B cell (primary cell): ENCODE measurements around the gene NT5C3A.

Experiments used
- EZH2 ChIP-seq: IDR thresholded peaks from 2 replicates; pipeline ENCODE4 v1.6.1; 2012; ENCODE audit warnings: borderline replicate concordance, low read depth, mild to moderate bottlenecking, moderate library complexity, low read length; ENCODE audit not compliant: insufficient read depth, poor library complexity, severe bottlenecking
- TF ChIP-seq, protein P1 (sequence below): fragments of 200-600 bp; IDR thresholded peaks from one replicate; pipeline ENCODE4 v1.8.0; 2022; ENCODE audit warnings: antibody characterized with exemption, mild to moderate bottlenecking

DNA sequence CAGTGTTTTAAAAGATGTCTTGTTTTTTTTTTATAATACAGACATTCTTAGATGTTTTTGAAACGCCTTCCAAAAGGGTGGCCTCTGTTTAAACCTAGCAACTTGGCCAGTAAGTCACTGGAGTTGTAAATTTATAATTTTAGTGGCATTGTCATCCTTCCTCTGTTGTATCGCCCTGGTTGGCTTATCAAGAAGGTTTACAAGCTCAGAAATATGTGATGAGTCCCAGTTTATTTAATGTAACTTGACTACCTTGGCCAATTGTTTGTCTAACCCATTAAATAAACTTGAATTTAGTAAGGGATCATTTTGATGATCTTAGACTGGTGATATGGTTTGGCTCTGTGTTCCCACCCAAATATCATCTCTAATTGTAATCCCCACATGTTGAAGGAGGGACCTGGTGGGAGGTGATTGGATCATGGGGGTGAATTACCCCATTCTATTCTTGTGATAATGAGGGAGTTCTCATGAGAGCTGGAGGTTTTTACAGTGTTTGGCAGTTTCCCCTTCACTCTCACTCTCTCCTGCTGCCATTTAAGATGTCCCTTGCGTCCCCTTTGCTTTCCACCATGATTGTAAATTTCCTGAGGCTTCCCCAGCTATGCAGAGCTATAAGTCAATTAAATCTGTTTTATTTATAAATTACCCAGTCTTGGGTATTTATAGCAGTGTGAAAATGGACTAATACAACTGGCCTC is 13.4 kb upstream of the NT5C3A start:
- TF ChIP-seq, protein P1, sequence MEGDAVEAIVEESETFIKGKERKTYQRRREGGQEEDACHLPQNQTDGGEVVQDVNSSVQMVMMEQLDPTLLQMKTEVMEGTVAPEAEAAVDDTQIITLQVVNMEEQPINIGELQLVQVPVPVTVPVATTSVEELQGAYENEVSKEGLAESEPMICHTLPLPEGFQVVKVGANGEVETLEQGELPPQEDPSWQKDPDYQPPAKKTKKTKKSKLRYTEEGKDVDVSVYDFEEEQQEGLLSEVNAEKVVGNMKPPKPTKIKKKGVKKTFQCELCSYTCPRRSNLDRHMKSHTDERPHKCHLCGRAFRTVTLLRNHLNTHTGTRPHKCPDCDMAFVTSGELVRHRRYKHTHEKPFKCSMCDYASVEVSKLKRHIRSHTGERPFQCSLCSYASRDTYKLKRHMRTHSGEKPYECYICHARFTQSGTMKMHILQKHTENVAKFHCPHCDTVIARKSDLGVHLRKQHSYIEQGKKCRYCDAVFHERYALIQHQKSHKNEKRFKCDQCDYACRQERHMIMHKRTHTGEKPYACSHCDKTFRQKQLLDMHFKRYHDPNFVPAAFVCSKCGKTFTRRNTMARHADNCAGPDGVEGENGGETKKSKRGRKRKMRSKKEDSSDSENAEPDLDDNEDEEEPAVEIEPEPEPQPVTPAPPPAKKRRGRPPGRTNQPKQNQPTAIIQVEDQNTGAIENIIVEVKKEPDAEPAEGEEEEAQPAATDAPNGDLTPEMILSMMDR, result no peak
- TF ChIP-seq EZH2, result no peak
